ENCODE data around the gene ST6GALNAC2.
A peak's percentile ranks its signal among the peaks of the same experiment; 100 is the strongest.

ST6GALNAC2 gene

GRCh38 chr17:76551685-76552084 is 34.0 kb downstream of the ST6GALNAC2 start:
- Histone ChIP-seq H3K36me3 (no peaks in the 10 kb centered on the region), H3K4me3 (ENCODE audit: low read depth in 1 of 2, low read length in 1 of 2) (peak overlapping the region; percentile 46 to 47), H3K27ac (peak overlapping the region; percentile 80), H3K4me1 (ENCODE audit: control insufficient read depth in 1 of 2, insufficient read depth in 1 of 2, low read depth in 1 of 2, low read length in 1 of 2) (peaks cover 21 to 69% of the 10 kb centered on the region in 2 experiments), H3K9me3 (no peaks in the 10 kb centered on the region), H3K27me3 (peaks cover 5% of the 10 kb centered on the region)
- TF ChIP-seq, protein P1, sequence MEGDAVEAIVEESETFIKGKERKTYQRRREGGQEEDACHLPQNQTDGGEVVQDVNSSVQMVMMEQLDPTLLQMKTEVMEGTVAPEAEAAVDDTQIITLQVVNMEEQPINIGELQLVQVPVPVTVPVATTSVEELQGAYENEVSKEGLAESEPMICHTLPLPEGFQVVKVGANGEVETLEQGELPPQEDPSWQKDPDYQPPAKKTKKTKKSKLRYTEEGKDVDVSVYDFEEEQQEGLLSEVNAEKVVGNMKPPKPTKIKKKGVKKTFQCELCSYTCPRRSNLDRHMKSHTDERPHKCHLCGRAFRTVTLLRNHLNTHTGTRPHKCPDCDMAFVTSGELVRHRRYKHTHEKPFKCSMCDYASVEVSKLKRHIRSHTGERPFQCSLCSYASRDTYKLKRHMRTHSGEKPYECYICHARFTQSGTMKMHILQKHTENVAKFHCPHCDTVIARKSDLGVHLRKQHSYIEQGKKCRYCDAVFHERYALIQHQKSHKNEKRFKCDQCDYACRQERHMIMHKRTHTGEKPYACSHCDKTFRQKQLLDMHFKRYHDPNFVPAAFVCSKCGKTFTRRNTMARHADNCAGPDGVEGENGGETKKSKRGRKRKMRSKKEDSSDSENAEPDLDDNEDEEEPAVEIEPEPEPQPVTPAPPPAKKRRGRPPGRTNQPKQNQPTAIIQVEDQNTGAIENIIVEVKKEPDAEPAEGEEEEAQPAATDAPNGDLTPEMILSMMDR (IDR thresholded peaks at IDR 0.05) = no peak

- Histone ChIP-seq H3K27ac (peak overlapping the region; percentile 80), H3K27me3 (peaks cover 12% of the 10 kb centered on the region), H3K9me3 (no peaks in the 10 kb centered on the region), H3K36me3 (no peaks in the 10 kb centered on the region), H3K4me3 (ENCODE audit: low read depth in 1 of 2, low read length in 1 of 2) (peak overlapping the region; percentile 46 to 47), H3K4me1 (ENCODE audit: control insufficient read depth in 1 of 2, insufficient read depth in 1 of 2, low read depth in 1 of 2, low read length in 1 of 2) (peaks cover 17 to 63% of the 10 kb centered on the region in 2 experiments)
- TF ChIP-seq, protein P1 (IDR thresholded peaks at IDR 0.05) = no peak
Observed at GRCh38 chr17:76550712-76551615, 34.7 kb downstream of the ST6GALNAC2 start.

- no peak overlapping the region for H3K4me3 ChIP-seq (ENCODE audit: low read depth in 1 of 2, low read length in 1 of 2)
- no peaks in the 10 kb centered on the region for H3K36me3 ChIP-seq
- H3K4me1 ChIP-seq (ENCODE audit: control insufficient read depth in 1 of 2, insufficient read depth in 1 of 2, low read depth in 1 of 2, low read length in 1 of 2) = peaks cover 17 to 57% of the 10 kb centered on the region in 2 experiments
- TF ChIP-seq, protein P1 (IDR thresholded peaks at IDR 0.05) = no peak
- no peak overlapping the region for H3K27ac ChIP-seq
- no peaks in the 10 kb centered on the region for H3K9me3 ChIP-seq
- peaks cover 26% of the 10 kb centered on the region for H3K27me3 ChIP-seq
Observed at GRCh38 chr17:76549539-76549938, 36.1 kb downstream of the ST6GALNAC2 start.

DNA sequence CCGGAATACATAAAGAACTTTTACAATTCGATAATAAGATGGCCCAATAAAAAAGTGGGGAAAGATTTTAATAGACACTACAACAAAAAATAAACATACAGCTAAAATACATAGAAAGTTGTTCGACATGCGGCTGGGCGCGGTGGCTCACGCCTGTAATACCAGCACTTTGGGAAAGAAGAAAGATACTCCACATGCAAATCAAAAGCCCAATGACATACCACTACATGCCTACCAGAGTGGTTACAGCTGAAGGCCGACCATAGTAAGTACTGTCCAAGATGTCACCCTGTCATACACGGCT is 36.5 kb downstream of the ST6GALNAC2 start:
- no peaks in the 10 kb centered on the region for H3K36me3 ChIP-seq
- TF ChIP-seq, protein P1 (IDR thresholded peaks at IDR 0.05) = no peak
- no peak overlapping the region for H3K4me3 ChIP-seq (ENCODE audit: low read depth in 1 of 2, low read length in 1 of 2)
- peaks cover 17 to 54% of the 10 kb centered on the region in 2 experiments for H3K4me1 ChIP-seq (ENCODE audit: control insufficient read depth in 1 of 2, insufficient read depth in 1 of 2, low read depth in 1 of 2, low read length in 1 of 2)
- H3K27me3 ChIP-seq = peaks cover 30% of the 10 kb centered on the region
- no peaks in the 10 kb centered on the region for H3K9me3 ChIP-seq
- no peak overlapping the region for H3K27ac ChIP-seq

DNA sequence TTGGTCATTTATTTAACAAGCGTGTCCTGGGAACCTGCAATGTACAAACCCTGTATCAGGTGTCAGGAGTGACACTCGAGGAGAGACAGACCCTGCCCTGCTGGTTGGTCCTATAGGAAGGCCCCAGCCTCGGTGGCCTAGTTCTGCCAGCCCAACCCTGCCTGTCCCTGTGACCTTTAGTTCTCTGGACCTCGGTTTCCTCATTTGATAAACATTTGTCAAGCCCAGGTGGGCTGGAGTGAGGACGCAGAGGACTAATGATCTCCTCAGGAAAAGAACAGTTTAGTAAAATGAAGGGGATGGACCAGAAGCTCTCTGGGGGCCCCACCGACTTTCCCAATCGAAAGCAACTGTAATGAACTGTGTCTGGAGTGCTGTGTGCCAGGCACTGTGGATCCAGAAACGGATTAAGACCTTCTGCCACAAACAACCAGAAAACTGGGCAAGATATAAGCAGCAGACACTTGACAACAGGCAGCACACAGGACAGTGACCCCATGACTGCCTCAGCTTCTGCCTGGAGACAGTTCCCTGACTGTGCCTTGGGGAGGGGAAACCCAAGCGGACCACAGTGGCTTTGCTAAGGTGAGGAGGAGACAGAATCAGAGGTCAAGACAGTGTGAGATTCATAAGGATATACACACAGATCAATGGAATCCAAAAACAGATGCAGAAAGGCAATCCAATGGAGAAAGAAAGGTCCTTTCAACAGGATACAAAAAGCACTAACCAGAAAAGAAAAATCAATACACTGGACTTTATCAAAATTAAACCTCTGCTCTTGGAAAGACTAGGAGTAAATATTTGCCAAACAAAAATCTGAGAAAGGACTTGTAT is 37.1 kb downstream of the ST6GALNAC2 start:
- peaks cover 17 to 53% of the 10 kb centered on the region in 2 experiments for H3K4me1 ChIP-seq (ENCODE audit: control insufficient read depth in 1 of 2, insufficient read depth in 1 of 2, low read depth in 1 of 2, low read length in 1 of 2)
- H3K4me3 ChIP-seq (ENCODE audit: low read depth in 1 of 2, low read length in 1 of 2) = peak overlapping the region in 1 of 2 experiments; percentile 6
- no peaks in the 10 kb centered on the region for H3K36me3 ChIP-seq
- H3K9me3 ChIP-seq = no peaks in the 10 kb centered on the region
- TF ChIP-seq, protein P1 (IDR thresholded peaks at IDR 0.05) = no peak
- no peak overlapping the region for H3K27ac ChIP-seq
- peaks cover 36% of the 10 kb centered on the region for H3K27me3 ChIP-seq
